Thyroid gland (tissue), 4 donors: ENCODE data around the gene PRKCD.

Experiments used
- POLR2A ChIP-seq, 2 donors: fragments of 450-650 bp; IDR thresholded peaks; one replicate each; pipeline ENCODE4 v1.6.1; 2017; ENCODE audit warnings: antibody characterized with exemption in 2 of 2, mild to moderate bottlenecking in 2 of 2, moderate library complexity in 1 of 2
- TF ChIP-seq, protein P1 (sequence below), 6 experiments: fragments of 200-600 bp in 3 of 6; fragments of 450-650 bp in 3 of 6; sonication (generic) in 3 of 6; IDR thresholded peaks; one replicate each; pipeline ENCODE4 v1.5.1; 2016 to 2019; ENCODE audit warnings: antibody characterized with exemption in 6 of 6, mild to moderate bottlenecking in 2 of 6, inconsistent platforms in 1 of 6, moderate library complexity in 1 of 6

DNA sequence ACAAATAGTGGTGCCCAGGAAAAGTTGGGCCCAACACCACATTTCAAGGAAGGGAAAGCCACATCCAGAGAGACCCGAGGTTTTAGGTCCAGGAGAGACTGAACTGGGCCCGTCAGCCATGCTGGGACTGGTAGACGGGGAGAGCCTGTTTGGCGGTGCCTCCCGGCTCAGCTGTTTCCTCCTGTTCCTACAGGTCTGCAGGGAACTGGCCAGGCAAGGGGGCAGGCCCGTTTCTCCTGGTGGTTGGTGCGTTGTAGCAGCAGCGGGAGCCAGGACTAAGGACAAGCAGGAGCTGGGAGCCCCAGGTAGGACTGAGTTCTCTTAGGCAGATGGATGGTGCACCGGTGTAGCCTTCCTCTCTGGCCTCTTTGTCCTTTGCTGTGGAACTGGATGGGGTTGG is 3.9 kb downstream of the PRKCD start:
- no peak for TF ChIP-seq POLR2A (IDR thresholded peaks at IDR 0.05)
- TF ChIP-seq, protein P1, sequence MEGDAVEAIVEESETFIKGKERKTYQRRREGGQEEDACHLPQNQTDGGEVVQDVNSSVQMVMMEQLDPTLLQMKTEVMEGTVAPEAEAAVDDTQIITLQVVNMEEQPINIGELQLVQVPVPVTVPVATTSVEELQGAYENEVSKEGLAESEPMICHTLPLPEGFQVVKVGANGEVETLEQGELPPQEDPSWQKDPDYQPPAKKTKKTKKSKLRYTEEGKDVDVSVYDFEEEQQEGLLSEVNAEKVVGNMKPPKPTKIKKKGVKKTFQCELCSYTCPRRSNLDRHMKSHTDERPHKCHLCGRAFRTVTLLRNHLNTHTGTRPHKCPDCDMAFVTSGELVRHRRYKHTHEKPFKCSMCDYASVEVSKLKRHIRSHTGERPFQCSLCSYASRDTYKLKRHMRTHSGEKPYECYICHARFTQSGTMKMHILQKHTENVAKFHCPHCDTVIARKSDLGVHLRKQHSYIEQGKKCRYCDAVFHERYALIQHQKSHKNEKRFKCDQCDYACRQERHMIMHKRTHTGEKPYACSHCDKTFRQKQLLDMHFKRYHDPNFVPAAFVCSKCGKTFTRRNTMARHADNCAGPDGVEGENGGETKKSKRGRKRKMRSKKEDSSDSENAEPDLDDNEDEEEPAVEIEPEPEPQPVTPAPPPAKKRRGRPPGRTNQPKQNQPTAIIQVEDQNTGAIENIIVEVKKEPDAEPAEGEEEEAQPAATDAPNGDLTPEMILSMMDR (IDR thresholded peaks at IDR 0.05): no peak
